ENCODE measurements around the gene INO80E.
"Not testable (repeated sequence)": the region's sequence is repeated elsewhere in the genome, so short reads cannot be mapped to it uniquely, and the experiment has no call there.

Gene INO80E

GRCh38 chr16:30010844-30011713 is 15.0 kb downstream of the INO80E start, which contains the start of gene DOC2A:
DOC2A (minus strand) TSS chr16:30011027; CDS start chr16:30010222, 805 bp downstream.
- DNase-seq (ENCODE audit: low read depth), result no peak

- DNase-seq (ENCODE audit: low read depth), result no peak
These were observed 15.9 kb downstream of the INO80E start for GRCh38 chr16:30011714-30012504.

- DNase-seq (ENCODE audit: low read depth), result not testable (repeated sequence)
These were observed 16.6 kb downstream of the INO80E start for GRCh38 chr16:30012598-30012997.

- not testable (repeated sequence) for DNase-seq (ENCODE audit: low read depth)
These were observed 19.4 kb downstream of the INO80E start for GRCh38 chr16:30015450-30015849.

GRCh38 chr16:30016555-30017276 is 20.7 kb downstream of the INO80E start:
- no peak for DNase-seq (ENCODE audit: low read depth)

GRCh38 chr16:30017277-30017656 is 21.2 kb downstream of the INO80E start:
- no peak for DNase-seq (ENCODE audit: low read depth)

GRCh38 chr16:30017937-30018336 is 21.9 kb downstream of the INO80E start:
- DNase-seq (ENCODE audit: low read depth), result not testable (repeated sequence)

GRCh38 chr16:30018731-30019158 is 22.7 kb downstream of the INO80E start:
- DNase-seq (ENCODE audit: low read depth), result no peak

- no peak for DNase-seq (ENCODE audit: low read depth)
These were observed 26.8 kb downstream of the INO80E start, which contains the start of gene C16orf92 for GRCh38 chr16:30022887-30023286. C16orf92 (plus strand) TSS chr16:30023198; CDS start chr16:30023341, 143 bp downstream.

- DNase-seq (ENCODE audit: low read depth), result no peak
These were observed 27.5 kb downstream of the INO80E start for GRCh38 chr16:30023586-30023985.

GRCh38 chr16:30024451-30024850 is 28.4 kb downstream of the INO80E start:
- no peak for DNase-seq (ENCODE audit: low read depth)

- DNase-seq (ENCODE audit: low read depth), result no peak
These were observed 29.1 kb downstream of the INO80E start for GRCh38 chr16:30025156-30025555.

- no peak for DNase-seq (ENCODE audit: low read depth)
These were observed 29.5 kb downstream of the INO80E start for GRCh38 chr16:30025574-30025973.

GRCh38 chr16:30026449-30026848 is 30.4 kb downstream of the INO80E start:
- DNase-seq (ENCODE audit: low read depth), result no peak

GRCh38 chr16:30027588-30028437 is 31.8 kb downstream of the INO80E start:
- no peak for DNase-seq (ENCODE audit: low read depth)

- DNase-seq (ENCODE audit: low read depth), result no peak
These were observed 32.5 kb downstream of the INO80E start for GRCh38 chr16:30028438-30029076.

GRCh38 chr16:30030011-30030685 is 34.1 kb downstream of the INO80E start:
- DNase-seq (ENCODE audit: low read depth), result no peak

GRCh38 chr16:30030841-30031413 is 34.9 kb downstream of the INO80E start, which contains the start of gene TLCD3B:
TLCD3B (minus strand) TSS chr16:30031271; CDS start chr16:30030527, 744 bp downstream.
- no peak for DNase-seq (ENCODE audit: low read depth)

- DNase-seq (ENCODE audit: low read depth), result no peak
These were observed 35.5 kb downstream of the INO80E start for GRCh38 chr16:30031477-30031918.

All from fibroblast of the conjunctiva (primary cell).